HG03039 (cell line): ENCODE data around the gene NTN1.

Experiments used
- ATAC-seq: cut with Tn5 transposase; IDR thresholded peaks from one replicate; pipeline ENCODE4 v1.9.1; 2021; ENCODE audit warnings: mild to moderate bottlenecking, moderate library complexity; ENCODE audit not compliant: unreplicated experiment

Gene NTN1

GRCh38 chr17:9212376-9213302, 191.3 kb downstream of the NTN1 start:
- no peak for ATAC-seq

GRCh38 chr17:9213303-9213640, 192.0 kb downstream of the NTN1 start:
- no peak for ATAC-seq

- no peak for ATAC-seq
Measured at GRCh38 chr17:9215465-9215864, 194.2 kb downstream of the NTN1 start.

- no peak for ATAC-seq
Measured at GRCh38 chr17:9217151-9218056, 196.1 kb downstream of the NTN1 start.

GRCh38 chr17:9218064-9218635, 196.8 kb downstream of the NTN1 start:
- no peak for ATAC-seq

GRCh38 chr17:9218911-9219310, 197.6 kb downstream of the NTN1 start:
- no peak for ATAC-seq

- no peak for ATAC-seq
Measured at GRCh38 chr17:9219631-9220397, 198.5 kb downstream of the NTN1 start.

- no peak for ATAC-seq
Measured at GRCh38 chr17:9220398-9221146, 199.3 kb downstream of the NTN1 start.

GRCh38 chr17:9221147-9221921, 200.0 kb downstream of the NTN1 start:
- no peak for ATAC-seq

GRCh38 chr17:9221922-9222180, 200.5 kb downstream of the NTN1 start:
- ATAC-seq: no peak

- ATAC-seq: no peak
Measured at GRCh38 chr17:9223531-9223930, 202.2 kb downstream of the NTN1 start.

GRCh38 chr17:9224485-9224884, 203.2 kb downstream of the NTN1 start:
- no peak for ATAC-seq

- no peak for ATAC-seq
Measured at GRCh38 chr17:9225305-9226101, 204.2 kb downstream of the NTN1 start.

- no peak for ATAC-seq
Measured at GRCh38 chr17:9226130-9226793, 205.0 kb downstream of the NTN1 start.

- no peak for ATAC-seq
Measured at GRCh38 chr17:9226794-9227135, 205.5 kb downstream of the NTN1 start.

GRCh38 chr17:9227819-9228407, 206.6 kb downstream of the NTN1 start:
- ATAC-seq: no peak

GRCh38 chr17:9228408-9229159, 207.3 kb downstream of the NTN1 start:
- ATAC-seq: no peak
